ENCODE measurements around the gene CAMK2A. TPM values are rescaled to one million over a fixed set of nuclear protein-coding genes. Genes with fewer than 3 reads are reported as not detected.

CAMK2A gene
- total RNA-seq, 1 donor from 2014 or later: not detected

DNA sequence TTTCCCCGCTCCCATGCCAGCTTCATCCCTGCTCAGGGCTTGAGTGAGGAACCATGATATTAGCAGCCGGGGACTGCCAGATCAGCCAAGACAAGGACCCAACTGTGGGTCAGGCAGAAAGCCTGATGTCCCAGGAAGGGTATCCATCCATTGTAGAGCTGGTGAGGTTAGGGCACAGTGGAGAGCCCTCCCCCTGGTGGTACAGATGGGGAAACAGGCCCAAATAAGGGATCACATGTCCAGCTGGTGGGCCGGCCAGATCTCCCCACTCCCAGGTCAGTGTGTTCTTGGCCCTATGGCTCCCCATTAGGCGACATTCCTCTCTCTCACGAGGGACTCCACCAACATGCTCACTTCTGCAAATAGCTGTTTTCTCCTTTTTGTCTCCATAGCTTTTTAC lies 114.0 kb downstream of the CAMK2A start:
- DNase-seq (ENCODE audit: low spot score) (no peak), ATAC-seq (peak; percentile 43)

DNA sequence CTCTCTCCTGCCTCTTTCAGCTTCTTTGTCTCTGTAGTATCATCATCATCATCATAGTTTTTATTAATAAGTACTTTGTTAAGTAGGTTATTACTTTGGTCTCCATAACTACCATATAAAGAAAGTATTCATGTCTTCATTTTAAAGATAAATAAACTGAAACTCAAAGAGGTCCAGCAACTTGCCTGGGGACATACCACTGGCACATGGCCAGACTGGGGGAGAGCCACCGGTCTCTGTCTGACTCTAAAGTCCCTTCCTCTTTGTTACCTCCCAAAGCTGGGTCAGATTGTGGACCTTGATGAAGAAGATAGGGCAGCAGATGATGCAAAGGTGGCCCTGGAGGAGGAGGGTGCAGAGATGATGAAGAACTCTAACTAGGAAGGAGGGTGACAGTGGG lies 114.5 kb downstream of the CAMK2A start:
- DNase-seq (ENCODE audit: low spot score): no peak
- no peak for ATAC-seq

- no peak for ATAC-seq
Observed at GRCh38 chr5:150174285-150174684, 115.3 kb downstream of the CAMK2A start.

DNA sequence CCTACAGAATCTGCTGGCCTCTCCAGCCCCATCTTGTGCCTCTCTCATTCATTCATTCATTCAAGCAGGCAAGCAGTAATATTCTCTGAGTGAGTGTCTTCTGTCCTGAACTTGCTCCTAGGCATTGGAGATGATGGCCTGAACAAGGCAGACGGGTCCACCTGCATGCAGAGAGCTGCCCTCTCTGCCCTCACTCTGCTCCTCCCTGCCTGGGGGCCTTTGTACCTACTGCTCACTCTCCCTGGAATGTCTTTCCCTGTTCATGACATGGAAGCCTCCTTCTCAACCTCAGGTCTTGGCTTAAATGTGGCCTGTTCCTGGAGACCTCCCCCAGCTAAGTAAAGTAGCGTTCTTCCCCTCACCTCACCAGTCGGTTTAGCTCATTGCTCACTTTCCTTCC lies 116.4 kb downstream of the CAMK2A start:
- no peak for DNase-seq (ENCODE audit: low spot score)
- ATAC-seq: no peak

More at GRCh38 chr5:150174285-150174684, 115.3 kb downstream of the CAMK2A start:
- DNase-seq (ENCODE audit: low spot score): no peak

GRCh38 chr5:150172556-150172955 lies 117.0 kb downstream of the CAMK2A start:
- DNase-seq (ENCODE audit: low spot score): no peak
- no peak for ATAC-seq

GRCh38 chr5:150172145-150172544 lies 117.4 kb downstream of the CAMK2A start:
- DNase-seq (ENCODE audit: low spot score) (no peak), ATAC-seq (no peak)

Other genes with a start within 250 kb of the CAMK2A start
- gene CSF1R, start 203.2 kb downstream of the CAMK2A start, total RNA-seq: 15.2 TPM
- 12.8 TPM for gene PDGFRB, start 133.9 kb downstream of the CAMK2A start, total RNA-seq
- gene CDX1, start 123.0 kb downstream of the CAMK2A start, total RNA-seq: 0.15 TPM
- not detected for gene SLC6A7, start 99.7 kb downstream of the CAMK2A start, total RNA-seq
- 0.43 TPM for gene ARSI, start 13.1 kb upstream of the CAMK2A start, total RNA-seq
- gene TCOF1, start 67.9 kb upstream of the CAMK2A start, total RNA-seq: 9.9 TPM
- gene CD74, start 123.1 kb upstream of the CAMK2A start, total RNA-seq: 89.1 TPM
- 660 TPM for gene RPS14, start 160.0 kb upstream of the CAMK2A start, total RNA-seq
- gene NDST1, start 218.4 kb upstream of the CAMK2A start, total RNA-seq: 63.7 TPM